A673 (cell line): Measurements from ENCODE around the gene SH3BGRL3. TPM values are rescaled to one million over a fixed set of nuclear protein-coding genes. Genes with fewer than 3 reads are reported as not detected.

ENCODE experiments used
- BruUV-seq: library from RNA; stranded (reverse); fragments of 400-500 nt; replicated peaks from 2 replicates; lab custom pipeline; 2021; lab: Mats Ljungman, UMichigan
- CTCF ChIA-PET: fragments of 300-600 bp; sonication (Branson Sonifier 250); formaldehyde crosslinking; loops from one replicate; lab custom pipeline; 2022; ENCODE audit warnings: antibody characterized with exemption; lab: Charles Lee
- POLR2A ChIA-PET: fragments of 300-600 bp; sonication (Branson Sonifier 250); formaldehyde crosslinking; loops from one replicate; lab custom pipeline; 2022; ENCODE audit warnings: antibody characterized with exemption; ENCODE audit not compliant: low non-redundant PET; lab: Charles Lee
- DNase-seq: peaks from one replicate; pipeline ENCODE4 v3.0.0-alpha.2; 2015; ENCODE audit warnings: low spot score
- H3K27ac ChIP-seq: fragments of 200-600 bp; sonication (generic); 2 replicates; pipeline ENCODE4 v1.5.1; 2016; ENCODE audit warnings: mixed run types, low read depth, mild to moderate bottlenecking, mixed read lengths, antibody characterized with exemption, low read length; ENCODE audit not compliant: poor library complexity, severe bottlenecking
- H3K27me3 ChIP-seq: fragments of 200-600 bp; sonication (generic); replicated peaks from 2 replicates; pipeline ENCODE4 v1.6.1; 2017; ENCODE audit warnings: mixed run types, low read depth, mild to moderate bottlenecking, mixed read lengths, antibody characterized with exemption, low read length; ENCODE audit not compliant: insufficient read depth, poor library complexity
- H3K36me3 ChIP-seq: fragments of 200-600 bp; sonication (generic); 2 replicates; pipeline ENCODE4 v1.6.1; 2016; ENCODE audit warnings: mixed run types, mild to moderate bottlenecking, mixed read lengths, antibody characterized with exemption, low read length; ENCODE audit not compliant: insufficient read depth, poor library complexity, severe bottlenecking
- H3K4me1 ChIP-seq: fragments of 200-600 bp; sonication (generic); 2 replicates; pipeline ENCODE4 v1.6.1; 2017; ENCODE audit warnings: mixed run types, mild to moderate bottlenecking, mixed read lengths, antibody characterized with exemption, low read length; ENCODE audit not compliant: insufficient read depth, poor library complexity, severe bottlenecking
- H3K4me3 ChIP-seq: fragments of 200-600 bp; sonication (generic); 2 replicates; pipeline ENCODE4 v1.5.1; 2016; ENCODE audit warnings: low read depth, mixed run types, mild to moderate bottlenecking, mixed read lengths, low read length; ENCODE audit not compliant: poor library complexity, severe bottlenecking
- H3K9me3 ChIP-seq: fragments of 200-600 bp; sonication (generic); 2 replicates; pipeline ENCODE4 v1.6.1; 2016; ENCODE audit warnings: mixed run types, low read depth, mild to moderate bottlenecking, mixed read lengths, antibody characterized with exemption, low read length; ENCODE audit not compliant: poor library complexity, severe bottlenecking
- EZH2 ChIP-seq: fragments of 200-600 bp; sonication (generic); IDR thresholded peaks from 2 replicates; pipeline ENCODE4 v1.6.1; 2017; ENCODE audit warnings: borderline replicate concordance, low read depth, mild to moderate bottlenecking, mixed read lengths, antibody characterized with exemption, low read length; ENCODE audit not compliant: poor library complexity, severe bottlenecking
- intact Hi-C: fragments of 100-400 bp; cut with micrococcal nuclease; formaldehyde crosslinking; loops from one replicate; pipeline ENCODE4 v1.10.0; 2022; ENCODE audit not compliant: unreplicated experiment
- total RNA-seq: library from RNA; stranded (reverse); gene quantifications from 2 replicates; pipeline ENCODE4 v1.2.3, GENCODE V29; 2021
- TF ChIP-seq, protein P1 (sequence below): fragments of 300-800, 200-600 bp; sonication (generic); conservative IDR thresholded peaks from 2 replicates; pipeline ENCODE4 v1.5.1; 2017; ENCODE audit warnings: low read depth, mild to moderate bottlenecking, antibody characterized with exemption, low read length, moderate library complexity, mixed read lengths

The SH3BGRL3 gene
- total RNA-seq, 1 experiment from 2014 or later = 138 TPM

DNA sequence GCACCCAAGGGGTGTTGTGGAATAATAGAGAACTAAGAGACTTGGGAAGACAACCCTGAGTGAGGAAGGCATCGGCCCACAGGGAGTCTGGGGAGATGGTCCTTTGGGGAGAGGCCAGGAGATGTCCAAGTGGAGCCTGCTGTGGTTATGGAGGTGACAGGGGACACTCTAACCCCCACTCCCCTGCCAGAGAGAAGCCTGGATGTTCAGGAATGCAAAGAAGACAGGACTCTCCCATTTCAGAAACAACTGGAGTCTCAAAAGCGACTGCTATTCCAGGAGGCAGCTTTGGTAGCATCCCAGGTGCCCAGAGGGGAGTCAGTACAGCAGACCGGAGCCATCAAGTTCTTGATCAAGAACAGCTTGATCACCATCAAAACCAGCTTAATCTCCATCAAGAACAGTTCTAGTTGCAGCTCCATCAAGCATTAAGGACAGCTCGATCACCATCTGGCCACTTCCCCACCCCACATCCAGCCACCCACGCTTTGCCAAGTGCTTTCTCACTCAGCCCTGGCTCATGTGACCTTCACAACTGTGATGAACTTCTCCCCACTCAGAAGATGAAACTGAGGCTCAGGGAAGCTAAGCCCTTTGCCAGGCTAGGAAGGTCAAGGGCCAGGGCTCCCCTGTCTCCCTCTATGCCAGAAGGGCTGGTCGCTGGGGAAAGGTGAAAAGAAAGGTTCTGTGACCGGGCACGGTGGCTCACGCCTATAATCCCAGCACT lies 38.6 kb downstream of the SH3BGRL3 start:
- TF ChIP-seq, protein P1, sequence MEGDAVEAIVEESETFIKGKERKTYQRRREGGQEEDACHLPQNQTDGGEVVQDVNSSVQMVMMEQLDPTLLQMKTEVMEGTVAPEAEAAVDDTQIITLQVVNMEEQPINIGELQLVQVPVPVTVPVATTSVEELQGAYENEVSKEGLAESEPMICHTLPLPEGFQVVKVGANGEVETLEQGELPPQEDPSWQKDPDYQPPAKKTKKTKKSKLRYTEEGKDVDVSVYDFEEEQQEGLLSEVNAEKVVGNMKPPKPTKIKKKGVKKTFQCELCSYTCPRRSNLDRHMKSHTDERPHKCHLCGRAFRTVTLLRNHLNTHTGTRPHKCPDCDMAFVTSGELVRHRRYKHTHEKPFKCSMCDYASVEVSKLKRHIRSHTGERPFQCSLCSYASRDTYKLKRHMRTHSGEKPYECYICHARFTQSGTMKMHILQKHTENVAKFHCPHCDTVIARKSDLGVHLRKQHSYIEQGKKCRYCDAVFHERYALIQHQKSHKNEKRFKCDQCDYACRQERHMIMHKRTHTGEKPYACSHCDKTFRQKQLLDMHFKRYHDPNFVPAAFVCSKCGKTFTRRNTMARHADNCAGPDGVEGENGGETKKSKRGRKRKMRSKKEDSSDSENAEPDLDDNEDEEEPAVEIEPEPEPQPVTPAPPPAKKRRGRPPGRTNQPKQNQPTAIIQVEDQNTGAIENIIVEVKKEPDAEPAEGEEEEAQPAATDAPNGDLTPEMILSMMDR = no peak
- TF ChIP-seq EZH2 = no peak
- no TSS peak for BruUV-seq
- ChIA-PET POLR2A (no interaction called here), CTCF (interaction anchor here (0.8 kb wide), 1 partner anchor 34 kb away, joined by 3 read pairs; no protein-coding TSS in a partner anchor)
- H3K36me3 ChIP-seq = no peaks in the 10 kb centered on the region
- H3K4me1 ChIP-seq = no peaks in the 10 kb centered on the region
- no peak for DNase-seq
- no peak overlapping the region for H3K27ac ChIP-seq
- H3K4me3 ChIP-seq = no peak overlapping the region
- H3K27me3 ChIP-seq = no peaks in the 10 kb centered on the region
- intact Hi-C loops = no loop called here
- H3K9me3 ChIP-seq = no peaks in the 10 kb centered on the region

DNA sequence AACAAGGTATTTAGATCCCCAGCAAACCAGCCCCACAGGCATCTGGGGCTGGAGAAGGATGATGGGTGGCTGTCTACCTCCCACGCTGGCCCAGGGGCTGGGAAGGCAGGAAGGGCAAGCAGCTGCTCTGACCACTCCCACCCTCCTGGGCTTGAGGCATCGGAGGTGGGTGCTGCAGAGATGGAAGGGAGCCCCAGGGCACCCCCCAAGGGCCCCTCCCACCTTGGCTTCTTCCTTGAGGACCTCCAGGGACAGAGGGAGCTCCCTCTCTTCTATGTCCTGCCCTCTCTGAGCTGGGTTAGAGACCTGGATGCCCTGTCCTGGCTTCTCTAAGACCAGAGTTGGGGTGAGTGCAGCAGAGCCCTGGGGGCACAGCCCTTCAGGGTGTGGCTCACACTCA lies 41.0 kb downstream of the SH3BGRL3 start:
- no peaks in the 10 kb centered on the region for H3K9me3 ChIP-seq
- BruUV-seq = no TSS peak
- POLR2A ChIA-PET = no interaction called here

DNA sequence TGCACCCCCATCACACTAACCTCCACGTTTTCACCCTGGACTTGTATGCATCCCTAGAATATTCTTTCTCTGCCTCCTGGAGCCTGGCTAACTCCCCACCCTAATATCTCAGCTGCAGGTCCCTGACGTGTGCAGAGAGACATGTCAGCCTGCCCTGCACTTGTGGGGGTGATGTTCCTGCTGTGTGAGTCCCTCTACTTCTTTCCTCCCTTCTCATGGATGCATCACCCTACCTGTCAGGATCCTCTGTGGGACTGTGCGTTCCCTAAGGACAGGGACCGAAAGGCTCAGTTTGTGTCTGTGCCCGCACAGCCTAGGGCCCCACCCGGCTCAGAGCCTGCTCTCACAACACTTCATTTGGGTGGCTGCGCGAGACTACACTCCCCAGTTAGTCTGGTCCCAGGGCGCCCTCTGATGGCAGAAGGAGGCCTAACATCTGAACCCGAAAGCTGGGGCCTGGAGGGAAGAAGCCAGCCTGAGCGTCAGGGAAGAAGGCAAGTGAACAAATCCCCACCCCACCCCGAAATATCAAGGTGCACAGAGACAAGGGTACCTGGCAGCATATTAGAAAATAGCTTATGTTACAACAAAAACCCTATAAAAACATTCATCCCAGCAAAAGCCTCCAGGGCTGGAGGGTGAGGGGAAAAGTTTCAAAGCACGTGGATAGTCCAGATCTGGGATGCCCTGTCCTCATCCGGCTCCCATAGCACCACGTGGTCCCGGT lies 41.6 kb downstream of the SH3BGRL3 start:
- no peak overlapping the region for H3K27ac ChIP-seq
- H3K27me3 ChIP-seq = no peaks in the 10 kb centered on the region
- no peaks in the 10 kb centered on the region for H3K36me3 ChIP-seq
- H3K4me1 ChIP-seq = no peaks in the 10 kb centered on the region
- no TSS peak for BruUV-seq
- ChIA-PET CTCF (interaction anchor here (0.5 to 1.6 kb wide), 6 partner anchors 42 to 231 kb away, joined by 3 to 5 read pairs (median 4); partner anchors contain the start of genes CATSPER4, SH3BGRL3 and ZNF593), POLR2A (no interaction called here)
- peak; percentile 90 for DNase-seq
- no peak overlapping the region for H3K4me3 ChIP-seq
- intact Hi-C loops = loop anchor here (1.0 to 5.0 kb wide), 3 partner anchors 36 to 216 kb away; partner anchors contain the start of genes C1orf232 and ZNF593
- TF ChIP-seq, protein P1 = peak; percentile 93
- TF ChIP-seq EZH2 = no peak
- H3K9me3 ChIP-seq = no peaks in the 10 kb centered on the region

More for the DNA sequence above, 41.0 kb downstream of the SH3BGRL3 start:
- Histone ChIP-seq H3K27me3 (no peaks in the 10 kb centered on the region), H3K27ac (no peak overlapping the region), H3K36me3 (no peaks in the 10 kb centered on the region), H3K4me3 (no peak overlapping the region), H3K4me1 (no peaks in the 10 kb centered on the region)
- intact Hi-C loops = loop anchor here (1.0 to 5.0 kb wide), 3 partner anchors 36 to 216 kb away; partner anchors contain the start of genes C1orf232 and ZNF593
- CTCF ChIA-PET = interaction anchor here (1.0 to 1.6 kb wide), 3 partner anchors 42 to 151 kb away, joined by 3 to 5 read pairs (median 4); partner anchors contain the start of genes SH3BGRL3 and ZNF593
- TF ChIP-seq EZH2 = no peak
- TF ChIP-seq, protein P1 = no peak
- DNase-seq = no peak
